Nephron progenitor cell (in vitro differentiated cells): ENCODE measurements around the gene FYB2.

ENCODE experiments used
- DNase-seq: peaks from one replicate; pipeline ENCODE4 v3.0.0; 2021
- H3K27ac Mint-ChIP-seq: 2 replicates; pipeline ENCODE4 v1.8.0; 2021; ENCODE audit warnings: mild to moderate bottlenecking, moderate library complexity, mixed read lengths
- H3K27me3 Mint-ChIP-seq: 2 replicates; pipeline ENCODE4 v1.8.0; 2021; ENCODE audit warnings: mild to moderate bottlenecking, low read depth, mixed read lengths; ENCODE audit not compliant: poor library complexity
- H3K36me3 Mint-ChIP-seq: 2 replicates; pipeline ENCODE4 v1.8.0; 2021; ENCODE audit warnings: low read depth, mixed read lengths
- H3K4me1 Mint-ChIP-seq: 2 replicates; pipeline ENCODE4 v1.8.0; 2021; ENCODE audit warnings: mixed read lengths
- H3K4me3 Mint-ChIP-seq: 2 replicates; pipeline ENCODE4 v1.8.0; 2021; ENCODE audit warnings: mild to moderate bottlenecking, moderate library complexity, mixed read lengths
- H3K9me3 Mint-ChIP-seq: 2 replicates; pipeline ENCODE4 v1.8.0; 2021; ENCODE audit warnings: mild to moderate bottlenecking, moderate library complexity, mixed read lengths
- TF ChIP-seq, protein P1 (sequence below): fragments of 200-600 bp; sonication (generic); IDR thresholded peaks from 2 replicates; pipeline ENCODE4 v1.5.0; 2021; ENCODE audit warnings: antibody characterized with exemption

Gene FYB2

DNA sequence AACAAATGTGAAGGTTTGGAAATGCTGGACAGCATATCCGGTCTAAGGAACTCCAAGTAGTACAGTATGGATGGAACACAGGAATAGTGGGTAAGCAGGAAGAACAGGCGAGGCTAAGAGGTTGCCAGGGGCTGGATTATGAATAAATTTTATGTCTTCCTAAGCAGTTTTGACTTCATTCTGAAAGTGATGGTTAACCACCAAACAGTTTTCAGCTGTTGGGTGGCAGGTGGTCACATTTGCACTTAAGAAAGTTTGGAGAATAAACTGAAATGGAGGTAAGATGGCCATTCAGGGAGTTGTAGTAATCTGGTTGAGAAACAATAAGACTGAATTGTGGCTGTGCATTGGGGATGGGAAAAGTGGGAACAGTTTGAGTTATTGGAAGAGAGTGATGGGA, 90.2 kb downstream of the FYB2 start:
- no peaks in the 10 kb centered on the region for H3K4me1 Mint-ChIP-seq
- no peak overlapping the region for H3K27ac Mint-ChIP-seq
- no peak for DNase-seq
- no peak overlapping the region for H3K4me3 Mint-ChIP-seq
- peaks cover 4% of the 10 kb centered on the region for H3K27me3 Mint-ChIP-seq
- TF ChIP-seq, protein P1, sequence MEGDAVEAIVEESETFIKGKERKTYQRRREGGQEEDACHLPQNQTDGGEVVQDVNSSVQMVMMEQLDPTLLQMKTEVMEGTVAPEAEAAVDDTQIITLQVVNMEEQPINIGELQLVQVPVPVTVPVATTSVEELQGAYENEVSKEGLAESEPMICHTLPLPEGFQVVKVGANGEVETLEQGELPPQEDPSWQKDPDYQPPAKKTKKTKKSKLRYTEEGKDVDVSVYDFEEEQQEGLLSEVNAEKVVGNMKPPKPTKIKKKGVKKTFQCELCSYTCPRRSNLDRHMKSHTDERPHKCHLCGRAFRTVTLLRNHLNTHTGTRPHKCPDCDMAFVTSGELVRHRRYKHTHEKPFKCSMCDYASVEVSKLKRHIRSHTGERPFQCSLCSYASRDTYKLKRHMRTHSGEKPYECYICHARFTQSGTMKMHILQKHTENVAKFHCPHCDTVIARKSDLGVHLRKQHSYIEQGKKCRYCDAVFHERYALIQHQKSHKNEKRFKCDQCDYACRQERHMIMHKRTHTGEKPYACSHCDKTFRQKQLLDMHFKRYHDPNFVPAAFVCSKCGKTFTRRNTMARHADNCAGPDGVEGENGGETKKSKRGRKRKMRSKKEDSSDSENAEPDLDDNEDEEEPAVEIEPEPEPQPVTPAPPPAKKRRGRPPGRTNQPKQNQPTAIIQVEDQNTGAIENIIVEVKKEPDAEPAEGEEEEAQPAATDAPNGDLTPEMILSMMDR: no peak
- H3K9me3 Mint-ChIP-seq: peaks cover 10% of the 10 kb centered on the region
- H3K36me3 Mint-ChIP-seq: no peaks in the 10 kb centered on the region

DNA sequence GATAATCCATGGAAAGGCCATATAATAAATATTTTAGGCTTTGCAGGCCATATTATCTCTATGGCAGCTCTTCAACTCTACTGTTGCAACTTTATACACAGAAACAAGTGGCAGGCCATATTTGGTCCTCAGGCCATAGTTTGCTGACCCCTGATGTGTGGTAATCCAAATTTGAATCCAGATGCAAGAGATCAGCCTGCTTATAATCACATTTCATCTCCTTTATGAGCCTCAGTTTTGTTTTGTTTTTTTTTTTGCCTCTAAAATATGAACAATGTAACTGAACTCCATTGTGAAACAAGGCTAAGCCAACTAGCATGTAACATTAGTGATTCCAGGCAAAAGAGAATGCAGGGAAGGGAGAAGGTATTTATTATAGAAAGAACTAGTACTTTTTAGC, 92.5 kb downstream of the FYB2 start:
- Mint-ChIP-seq H3K4me3 (no peak overlapping the region), H3K36me3 (no peaks in the 10 kb centered on the region), H3K9me3 (peaks cover 2% of the 10 kb centered on the region), H3K27me3 (peaks cover 4% of the 10 kb centered on the region), H3K27ac (no peak overlapping the region), H3K4me1 (no peaks in the 10 kb centered on the region)
- no peak for DNase-seq
- TF ChIP-seq, protein P1: no peak

DNA sequence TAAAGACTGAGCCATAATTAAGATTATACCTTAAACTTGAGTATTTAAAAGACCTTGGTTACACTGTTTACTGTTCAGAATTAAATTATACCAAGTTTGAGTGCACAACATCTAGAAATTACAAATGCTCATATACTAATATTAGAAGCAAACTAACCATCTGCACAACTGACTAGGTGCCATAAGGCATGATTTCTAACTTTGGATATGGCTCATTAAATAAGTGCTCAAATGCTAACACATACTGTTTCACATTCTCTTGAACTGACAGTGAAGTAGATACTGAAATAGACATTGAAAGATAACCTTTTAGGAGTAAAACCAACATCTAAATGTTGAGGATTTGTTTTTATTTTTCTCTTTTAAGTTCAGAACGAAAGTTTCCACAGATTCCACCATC, 100.0 kb downstream of the FYB2 start:
- Mint-ChIP-seq H3K36me3 (no peaks in the 10 kb centered on the region), H3K9me3 (no peaks in the 10 kb centered on the region), H3K4me1 (no peaks in the 10 kb centered on the region), H3K27me3 (no peaks in the 10 kb centered on the region), H3K27ac (no peak overlapping the region), H3K4me3 (no peak overlapping the region)
- no peak for DNase-seq
- TF ChIP-seq, protein P1: no peak

DNA sequence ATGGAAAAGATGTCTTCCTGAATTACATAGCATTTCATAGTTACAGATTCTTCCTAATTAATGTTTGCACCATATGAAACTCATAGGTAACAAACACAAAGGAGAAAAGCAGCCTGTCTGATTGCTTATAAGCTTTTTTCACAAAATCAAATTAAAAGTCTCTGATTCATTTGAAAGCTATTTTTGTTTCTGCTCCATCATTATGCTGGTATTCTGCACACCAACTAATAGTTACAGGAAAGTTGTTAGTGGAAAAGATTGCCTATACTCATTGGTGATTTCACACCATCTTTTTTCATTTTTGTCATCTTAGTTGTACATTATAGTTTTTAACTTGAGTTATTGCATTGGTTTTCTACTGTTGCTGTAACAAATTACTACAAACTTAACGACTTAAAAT, 104.0 kb downstream of the FYB2 start:
- TF ChIP-seq, protein P1: no peak
- Mint-ChIP-seq H3K4me1 (no peaks in the 10 kb centered on the region), H3K9me3 (no peaks in the 10 kb centered on the region), H3K36me3 (no peaks in the 10 kb centered on the region), H3K4me3 (no peak overlapping the region), H3K27ac (no peak overlapping the region), H3K27me3 (no peaks in the 10 kb centered on the region)
- no peak for DNase-seq

DNA sequence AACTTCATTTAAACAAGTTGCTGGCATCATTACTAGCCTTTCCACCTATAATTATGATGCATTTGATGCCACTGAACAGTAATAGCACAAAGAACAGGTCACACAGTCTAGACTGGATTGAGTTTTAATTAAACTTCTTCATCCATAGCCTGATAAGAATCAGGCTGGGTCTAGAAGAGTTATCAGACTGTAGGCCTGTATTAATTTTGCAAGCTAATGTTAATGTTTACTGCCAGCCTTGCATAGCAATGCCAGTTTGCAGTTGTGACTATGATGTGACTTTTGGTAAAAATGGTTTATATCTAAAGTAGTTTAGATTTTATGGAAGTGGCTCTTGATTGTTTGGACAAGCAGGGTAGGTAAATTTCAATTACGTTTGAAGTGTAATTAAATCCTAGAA, 106.1 kb downstream of the FYB2 start:
- Mint-ChIP-seq H3K36me3 (peaks cover 4% of the 10 kb centered on the region), H3K9me3 (no peaks in the 10 kb centered on the region), H3K27ac (no peak overlapping the region), H3K4me1 (no peaks in the 10 kb centered on the region), H3K27me3 (no peaks in the 10 kb centered on the region), H3K4me3 (no peak overlapping the region)
- TF ChIP-seq, protein P1: no peak
- no peak for DNase-seq

DNA sequence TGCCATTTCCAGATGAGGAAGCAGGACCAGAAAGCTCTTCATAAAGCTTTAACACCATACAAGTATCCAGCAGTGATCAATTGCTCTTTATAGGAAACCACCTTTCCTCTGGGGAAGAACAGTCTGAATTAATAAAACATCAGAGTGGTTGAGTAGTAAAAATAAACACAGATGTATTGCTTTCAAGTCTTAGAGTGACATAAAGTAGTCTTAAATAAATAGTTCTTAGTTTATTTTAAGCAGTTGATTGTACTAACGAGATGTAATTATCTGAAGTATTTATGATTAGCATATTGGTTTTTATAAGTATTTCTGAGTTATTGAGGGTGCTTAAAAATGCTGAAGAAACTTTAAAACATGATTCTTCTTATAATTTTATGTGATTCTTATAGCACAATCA, 107.1 kb downstream of the FYB2 start:
- no peak overlapping the region for H3K4me3 Mint-ChIP-seq
- no peaks in the 10 kb centered on the region for H3K27me3 Mint-ChIP-seq
- H3K9me3 Mint-ChIP-seq: no peaks in the 10 kb centered on the region
- TF ChIP-seq, protein P1: no peak
- DNase-seq: no peak
- no peak overlapping the region for H3K27ac Mint-ChIP-seq
- H3K36me3 Mint-ChIP-seq: peaks cover 12% of the 10 kb centered on the region
- H3K4me1 Mint-ChIP-seq: no peaks in the 10 kb centered on the region
